ENCODE measurements around the gene C10orf95.
A peak's percentile ranks its signal among the peaks of the same experiment; 100 is the strongest.
"Not testable (repeated sequence)": the region's sequence is repeated elsewhere in the genome, so short reads cannot be mapped to it uniquely, and the experiment has no call there.

The C10orf95 gene, protein sequence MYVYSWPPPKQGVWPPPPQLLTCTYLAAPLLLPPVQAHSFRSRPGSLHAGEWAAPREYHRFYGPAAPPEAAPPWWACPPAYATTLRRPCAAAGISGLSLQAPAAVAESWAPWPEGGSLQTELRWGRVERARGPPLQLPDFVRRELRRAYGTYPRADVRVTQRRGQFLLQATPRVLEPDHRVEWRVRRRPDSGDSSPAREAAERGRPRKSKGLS

DNA sequence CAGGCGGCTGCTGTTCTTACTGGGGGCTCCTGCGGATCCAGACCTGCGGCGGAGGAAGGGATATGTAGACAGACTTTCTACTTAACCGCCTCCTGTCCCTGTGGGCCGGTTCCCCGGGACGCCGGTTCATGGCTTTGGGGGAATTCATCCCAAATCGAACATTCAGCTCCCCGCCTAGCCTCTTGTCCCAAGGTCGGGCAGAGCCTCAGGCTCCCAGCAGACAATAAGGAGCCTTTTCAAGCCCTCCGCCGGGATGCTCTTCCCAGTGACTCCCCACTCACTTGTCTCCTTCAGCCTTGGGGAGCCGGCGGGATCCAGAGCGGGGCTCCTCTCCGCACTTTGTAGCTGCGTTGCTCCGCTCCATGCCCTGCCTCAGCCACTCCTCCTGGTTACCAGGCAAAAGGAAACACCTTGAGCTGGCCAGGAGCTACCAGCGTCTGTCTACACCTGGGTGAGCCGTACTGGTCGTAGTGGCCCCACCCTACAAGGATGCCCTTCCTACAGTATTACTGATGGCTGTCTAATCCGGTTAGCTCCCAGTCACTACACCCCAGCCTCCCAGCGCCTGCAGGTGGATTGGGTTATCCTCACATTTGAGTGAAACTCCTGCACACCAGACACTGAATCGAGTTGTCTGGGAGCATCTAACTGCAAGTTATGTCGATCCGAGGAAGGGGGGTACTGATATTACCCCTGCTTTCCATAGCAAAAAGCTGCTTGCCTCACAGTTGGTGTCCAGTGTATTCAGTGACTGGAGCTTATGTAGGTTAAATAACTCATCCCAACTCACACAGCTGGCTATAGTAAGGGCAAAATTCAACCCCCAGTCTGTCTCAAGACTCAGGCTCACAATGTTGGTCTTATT lies at the start of gene C10orf95:
Gene C10orf95 (minus strand): TSS at position 439 of the 865 bp plus-strand sequence. CDS start 450 bp downstream, outside the sequence.
- DNase-seq: peak; percentile 45

DNA sequence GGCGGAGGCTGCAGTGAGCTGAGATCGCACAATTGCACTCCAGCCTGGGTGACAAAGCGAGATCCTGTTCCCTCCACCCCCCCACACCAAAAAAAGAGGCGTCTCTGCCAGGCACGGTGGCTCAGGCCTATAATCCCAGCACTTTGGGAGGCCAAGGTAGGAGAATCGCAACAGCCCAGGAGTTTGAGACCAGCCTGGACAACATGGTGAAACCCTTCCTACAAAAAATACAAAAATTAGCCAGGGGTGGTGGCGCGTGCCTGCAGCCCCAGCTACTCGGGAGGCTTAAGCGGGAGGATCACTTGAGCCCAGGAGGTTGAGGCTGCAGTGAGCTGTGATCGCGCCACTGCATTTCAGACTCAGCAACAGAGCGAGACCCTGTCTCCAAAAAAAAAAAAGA lies 49.3 kb upstream of the C10orf95 start:
- not testable (repeated sequence) for DNase-seq

DNA sequence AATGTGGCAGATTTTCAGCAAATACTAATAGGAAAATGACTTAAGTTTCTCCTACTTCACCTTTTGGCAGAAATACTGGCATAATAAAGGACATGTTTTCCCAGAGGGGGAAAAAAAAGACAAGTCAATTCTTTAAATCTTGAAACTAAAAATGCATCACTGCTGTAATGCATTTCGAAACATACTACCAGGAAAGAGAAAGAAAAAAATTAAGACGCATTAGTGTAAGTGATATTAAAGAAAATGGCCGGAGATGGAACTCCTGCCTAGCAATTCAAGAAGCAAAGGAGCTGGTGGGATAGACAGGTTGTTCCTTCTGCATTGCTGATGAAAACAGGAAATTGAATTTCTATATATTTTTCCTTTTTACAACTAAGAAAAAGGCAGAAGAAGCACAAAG lies 48.0 kb upstream of the C10orf95 start:
- no peak for DNase-seq

DNA sequence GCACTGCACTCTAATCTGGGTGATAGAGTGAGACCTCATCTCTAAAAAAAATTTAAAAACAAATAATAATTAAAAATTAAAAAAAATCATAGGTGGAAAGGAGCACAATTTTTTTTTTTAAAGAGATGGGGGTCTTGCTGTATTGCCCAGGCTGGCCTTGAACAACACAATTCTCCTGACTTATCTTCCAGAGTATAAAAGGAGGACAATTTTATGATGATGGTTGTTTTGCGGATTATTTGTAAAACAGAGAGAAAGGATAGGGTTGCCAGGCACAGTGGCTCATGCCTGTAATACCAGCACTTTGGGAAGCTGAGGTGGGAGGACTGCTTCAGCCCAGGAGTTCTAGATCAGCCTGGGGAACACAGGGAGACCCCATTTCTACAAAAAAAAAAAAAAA lies 46.2 kb upstream of the C10orf95 start:
- DNase-seq: no peak

DNA sequence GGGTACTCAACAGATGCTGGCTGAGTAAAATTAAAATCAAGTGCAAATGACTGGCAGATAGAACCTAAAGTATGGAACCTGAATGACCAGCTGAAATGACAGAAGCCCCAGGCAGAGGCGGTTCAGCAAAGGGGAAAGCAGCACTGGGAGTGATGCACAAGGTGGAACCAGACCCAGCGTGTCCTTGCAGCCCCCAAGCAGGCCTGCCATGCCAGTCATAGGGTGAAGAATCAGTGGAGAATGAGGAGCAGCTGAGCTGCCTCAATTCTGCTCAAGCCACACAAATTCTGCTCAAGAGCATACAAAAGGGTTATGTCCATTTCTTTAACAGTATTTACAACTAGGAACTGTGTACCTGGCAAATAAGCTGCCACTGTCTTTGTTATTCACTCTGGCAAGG lies 42.4 kb upstream of the C10orf95 start:
- no peak for DNase-seq

DNA sequence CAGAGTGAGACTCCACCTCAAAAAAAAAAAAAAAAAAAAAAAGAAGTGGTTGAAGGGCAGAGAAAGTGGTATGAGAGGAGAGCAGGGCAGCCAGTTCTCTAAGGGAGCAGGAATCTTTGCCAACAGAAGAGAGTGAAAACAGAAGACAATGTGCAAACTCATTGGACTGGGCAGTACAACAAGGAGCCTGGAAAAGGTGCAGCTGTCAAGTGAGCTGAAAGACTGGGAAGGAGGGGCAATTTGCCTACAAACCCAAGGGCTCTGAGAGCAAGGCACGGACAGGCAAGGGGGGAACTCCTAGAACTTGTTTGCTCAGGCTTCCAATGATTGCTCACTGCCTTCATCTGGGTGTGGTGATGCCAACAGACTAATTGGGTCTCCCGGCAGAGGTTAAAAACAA lies 41.6 kb upstream of the C10orf95 start:
- peak; percentile 71 for DNase-seq

DNA sequence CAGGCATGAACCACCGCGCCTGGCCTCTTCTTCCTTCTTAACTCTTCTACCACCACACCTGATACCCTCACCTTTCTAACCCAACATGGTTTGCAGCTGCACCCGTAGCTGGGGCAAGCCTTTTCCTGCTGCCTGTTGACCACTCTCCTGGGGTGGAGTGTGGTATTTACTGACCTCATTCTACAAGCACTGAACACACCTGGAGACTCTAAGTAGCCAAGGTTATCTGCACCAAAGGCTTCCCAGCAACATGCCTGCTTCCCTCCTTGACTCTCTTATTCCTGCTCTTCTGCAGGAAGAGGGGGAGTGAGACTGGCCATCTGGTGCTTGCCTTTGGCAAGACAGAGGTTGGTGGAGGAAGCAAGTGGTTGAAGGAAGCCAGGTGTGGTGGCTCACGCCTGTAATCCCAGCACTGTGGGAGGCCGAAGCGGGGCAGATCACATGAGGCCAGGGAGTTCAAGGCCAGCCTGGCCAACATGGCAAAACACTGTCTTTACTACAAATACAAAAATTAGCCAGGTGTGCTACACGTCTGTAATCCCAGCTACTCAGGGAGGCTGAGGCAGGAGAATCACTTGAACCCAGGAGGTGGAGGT lies 41.1 kb upstream of the C10orf95 start:
- DNase-seq: peak; percentile 68

DNA sequence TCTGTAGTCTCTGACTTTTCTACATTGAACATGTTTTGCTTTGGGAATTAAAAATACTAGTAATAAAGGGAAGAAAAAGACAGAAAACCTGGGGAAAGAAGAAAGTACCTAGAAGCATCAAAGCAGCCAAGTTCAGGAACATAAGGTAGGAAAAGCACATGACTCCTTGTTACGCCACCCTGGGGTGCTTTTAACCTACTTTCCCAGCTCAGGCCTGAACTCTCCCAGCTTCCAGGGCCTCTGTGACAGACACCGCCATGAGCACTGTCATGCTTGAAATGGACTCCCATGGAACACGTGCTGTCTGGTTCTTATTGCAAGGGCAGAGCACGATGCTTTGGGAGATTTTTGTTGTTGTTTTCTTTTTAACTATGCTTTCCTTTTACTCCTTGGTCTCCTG lies 39.8 kb upstream of the C10orf95 start:
- no peak for DNase-seq

DNA sequence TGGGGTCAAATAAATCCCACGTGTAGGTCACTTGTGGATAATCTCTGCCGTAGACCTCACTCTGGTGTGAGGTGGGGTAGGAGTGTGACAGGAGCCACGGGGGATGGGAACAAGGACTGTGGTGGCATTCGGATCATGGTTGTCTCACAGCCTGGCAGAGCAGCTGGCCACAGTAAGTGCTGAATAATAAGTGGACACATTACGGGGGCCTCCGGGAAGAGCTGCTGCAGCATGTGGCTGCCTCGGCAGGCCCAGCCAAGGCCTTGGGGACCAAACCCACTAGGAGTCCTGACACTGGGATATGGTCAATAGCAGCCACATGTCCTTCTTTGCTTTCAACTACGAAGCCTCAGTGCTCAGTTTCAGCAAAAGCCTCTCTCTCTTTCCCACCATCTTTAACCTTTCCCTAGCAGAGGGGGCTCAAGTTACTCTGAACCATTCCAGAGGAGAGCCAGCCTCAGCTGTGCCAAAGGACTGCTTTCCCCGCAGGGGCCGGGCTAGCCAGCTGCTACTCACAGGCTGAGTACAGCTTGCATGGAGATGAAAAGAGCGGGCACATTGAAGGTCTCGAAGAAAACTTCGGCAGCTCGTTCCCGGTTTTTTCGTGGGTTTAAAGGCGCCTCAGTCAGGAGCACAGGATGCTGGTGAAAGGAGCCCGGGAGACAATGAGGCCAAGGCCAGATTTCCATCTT lies 33.9 kb upstream of the C10orf95 start:
- DNase-seq: no peak

DNA sequence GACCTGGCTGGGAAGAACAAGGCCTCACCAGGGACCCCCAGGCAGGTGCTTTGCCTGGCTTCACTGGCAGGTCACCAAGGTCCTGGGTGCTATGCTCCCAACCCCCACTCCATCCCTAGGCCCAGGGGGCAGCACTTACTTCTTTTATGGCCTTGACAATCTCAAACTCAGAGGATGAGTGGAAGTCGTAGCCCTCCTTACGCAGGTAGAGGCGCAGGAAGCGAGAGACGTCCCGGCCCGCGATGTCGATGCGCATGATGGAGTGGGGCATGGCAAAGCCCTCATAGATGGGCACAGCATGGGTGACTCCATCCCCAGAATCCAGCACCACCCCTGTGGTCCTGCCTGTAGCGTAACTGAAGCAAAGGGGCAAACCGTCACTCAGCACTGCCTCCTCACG lies 32.7 kb upstream of the C10orf95 start:
- no peak for DNase-seq

DNA sequence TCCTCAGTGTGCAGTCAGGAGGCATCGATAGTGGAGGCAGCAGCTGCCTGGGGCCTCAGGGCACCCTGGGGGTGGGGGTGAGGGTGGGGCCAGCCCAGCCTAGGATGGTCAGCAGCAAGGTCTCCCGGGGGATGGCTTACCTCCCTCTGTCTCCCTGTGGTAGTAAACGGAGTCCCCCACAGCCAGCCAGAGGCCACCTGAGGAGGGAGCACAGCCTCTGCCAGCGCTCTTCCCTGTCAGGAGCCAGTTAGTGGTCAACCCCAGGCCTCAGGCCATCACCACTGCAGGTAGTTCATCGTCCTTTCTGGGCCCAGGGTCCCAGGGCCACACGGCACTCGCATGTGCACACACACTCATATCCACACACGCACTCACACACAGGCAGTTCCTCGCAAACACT lies 29.1 kb upstream of the C10orf95 start:
- DNase-seq: no peak

DNA sequence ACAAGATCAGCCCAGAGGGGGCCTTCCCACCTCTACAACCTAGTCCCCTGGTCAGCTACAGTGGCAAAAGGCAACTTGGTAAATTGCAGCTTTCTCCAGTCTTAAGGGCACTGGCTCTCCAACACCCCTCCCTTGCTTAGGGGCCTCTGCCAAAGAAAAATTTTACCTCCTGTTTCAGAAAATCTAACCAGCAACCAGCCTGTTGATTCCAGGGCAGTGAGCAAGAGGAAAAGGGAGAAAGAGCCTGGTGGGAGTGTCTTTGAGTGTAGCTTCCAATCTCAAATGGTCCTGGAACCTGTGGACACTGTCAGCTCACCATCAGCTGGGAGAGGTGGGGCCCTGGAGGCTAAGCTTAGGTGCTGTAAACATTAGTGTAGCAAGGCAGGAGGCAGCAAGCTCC lies 28.3 kb upstream of the C10orf95 start:
- DNase-seq: no peak

DNA sequence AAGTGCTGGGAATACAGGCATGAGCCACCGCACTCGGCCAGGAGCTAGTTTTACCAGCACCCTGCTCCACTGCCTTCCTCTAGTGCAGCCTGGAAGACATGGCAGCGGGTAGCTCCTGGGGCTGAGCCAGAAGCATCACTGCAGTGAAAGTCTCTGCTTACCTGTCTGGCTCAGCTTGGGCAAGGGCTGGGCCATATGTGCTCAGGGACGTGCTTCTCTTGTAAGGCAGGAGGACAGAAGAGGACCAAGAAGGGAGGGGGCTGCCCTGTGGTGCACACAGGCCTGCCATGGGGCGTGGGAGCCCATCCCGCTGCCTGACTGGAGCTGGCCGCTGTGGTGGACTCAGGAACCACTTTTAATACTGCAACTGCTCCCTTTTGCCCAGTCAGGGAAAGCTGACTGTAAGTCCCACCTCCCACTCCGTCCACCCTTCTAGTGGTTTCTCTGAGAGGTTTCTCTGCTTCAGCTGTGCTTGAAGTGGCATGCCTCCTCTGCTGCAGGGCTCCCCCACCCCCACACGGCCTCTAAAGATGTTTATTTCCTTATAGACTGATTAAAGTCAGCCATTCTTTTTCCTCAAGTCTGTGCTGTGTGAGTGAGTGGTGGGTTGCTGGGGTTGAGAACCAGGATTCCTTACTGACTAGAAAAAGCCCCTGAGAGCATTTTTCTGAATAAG lies 25.3 kb upstream of the C10orf95 start:
- DNase-seq: no peak

DNA sequence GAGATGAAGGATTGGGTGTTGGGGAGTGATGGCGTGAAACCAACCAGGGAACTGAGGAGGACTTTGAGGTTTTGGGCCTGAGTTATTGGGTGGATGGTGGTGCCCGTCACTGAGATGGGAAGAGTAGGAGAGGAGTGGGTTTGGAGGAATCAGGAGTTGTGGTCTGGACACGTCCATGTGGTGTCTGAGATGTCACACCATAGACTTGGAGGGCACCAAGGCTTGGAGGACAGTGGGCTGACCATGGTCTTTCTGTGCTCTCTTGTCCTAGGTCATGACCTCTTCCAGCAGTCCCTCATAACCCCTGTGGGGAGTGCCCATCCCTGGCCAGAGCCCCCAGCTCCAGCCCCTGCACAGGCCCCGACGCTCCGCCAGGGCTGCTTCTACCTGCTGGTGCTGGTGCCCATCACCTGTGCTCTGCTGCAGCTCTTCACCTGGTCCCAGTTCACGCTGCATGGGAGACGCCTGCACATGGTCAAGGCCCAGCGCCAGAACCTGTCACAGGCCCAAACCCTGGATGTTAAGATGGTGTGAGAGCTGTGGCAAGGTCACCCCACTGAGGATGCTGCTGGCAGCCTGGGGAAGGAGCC lies 24.2 kb upstream of the C10orf95 start:
- no peak for DNase-seq

DNA sequence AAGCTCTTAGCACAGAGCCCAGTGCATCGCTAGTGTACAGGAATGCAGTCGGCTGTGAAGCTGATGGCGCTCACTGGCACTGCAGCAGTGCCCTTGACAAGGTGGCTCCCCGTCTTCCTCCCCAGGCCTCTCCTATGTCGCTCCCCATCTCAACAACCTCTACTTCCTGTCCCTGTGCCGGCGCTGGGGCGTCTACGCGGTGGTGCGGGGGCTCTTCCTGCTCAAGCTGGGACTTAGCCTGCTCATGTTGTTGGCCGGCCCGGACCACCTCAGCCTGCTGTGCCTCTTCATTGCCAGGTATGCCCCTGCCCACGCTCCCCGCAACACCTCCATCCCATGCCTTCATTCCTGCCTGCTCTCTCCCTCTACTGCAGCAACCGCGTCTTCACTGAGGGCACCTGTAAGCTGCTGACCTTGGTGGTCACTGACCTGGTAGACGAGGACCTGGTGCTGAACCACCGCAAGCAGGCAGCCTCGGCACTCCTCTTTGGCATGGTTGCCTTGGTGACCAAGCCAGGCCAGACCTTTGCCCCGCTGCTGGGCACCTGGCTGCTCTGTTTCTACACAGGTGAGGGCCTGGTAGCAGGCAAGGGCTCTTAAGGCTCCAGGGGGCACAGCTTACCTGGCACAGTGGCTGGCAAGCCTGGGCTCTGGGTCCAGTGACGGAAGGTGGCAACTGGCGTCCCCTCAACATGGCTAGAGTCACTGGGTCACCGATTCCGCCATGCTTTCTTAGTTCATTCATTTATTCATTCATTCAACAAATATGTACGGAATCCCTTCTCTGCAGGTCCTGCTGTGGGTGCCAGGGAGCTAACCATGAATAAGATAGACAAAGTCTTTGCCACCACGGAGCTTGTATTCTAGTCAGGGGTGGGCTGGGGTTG lies 22.3 kb upstream of the C10orf95 start:
- DNase-seq: no peak

DNA sequence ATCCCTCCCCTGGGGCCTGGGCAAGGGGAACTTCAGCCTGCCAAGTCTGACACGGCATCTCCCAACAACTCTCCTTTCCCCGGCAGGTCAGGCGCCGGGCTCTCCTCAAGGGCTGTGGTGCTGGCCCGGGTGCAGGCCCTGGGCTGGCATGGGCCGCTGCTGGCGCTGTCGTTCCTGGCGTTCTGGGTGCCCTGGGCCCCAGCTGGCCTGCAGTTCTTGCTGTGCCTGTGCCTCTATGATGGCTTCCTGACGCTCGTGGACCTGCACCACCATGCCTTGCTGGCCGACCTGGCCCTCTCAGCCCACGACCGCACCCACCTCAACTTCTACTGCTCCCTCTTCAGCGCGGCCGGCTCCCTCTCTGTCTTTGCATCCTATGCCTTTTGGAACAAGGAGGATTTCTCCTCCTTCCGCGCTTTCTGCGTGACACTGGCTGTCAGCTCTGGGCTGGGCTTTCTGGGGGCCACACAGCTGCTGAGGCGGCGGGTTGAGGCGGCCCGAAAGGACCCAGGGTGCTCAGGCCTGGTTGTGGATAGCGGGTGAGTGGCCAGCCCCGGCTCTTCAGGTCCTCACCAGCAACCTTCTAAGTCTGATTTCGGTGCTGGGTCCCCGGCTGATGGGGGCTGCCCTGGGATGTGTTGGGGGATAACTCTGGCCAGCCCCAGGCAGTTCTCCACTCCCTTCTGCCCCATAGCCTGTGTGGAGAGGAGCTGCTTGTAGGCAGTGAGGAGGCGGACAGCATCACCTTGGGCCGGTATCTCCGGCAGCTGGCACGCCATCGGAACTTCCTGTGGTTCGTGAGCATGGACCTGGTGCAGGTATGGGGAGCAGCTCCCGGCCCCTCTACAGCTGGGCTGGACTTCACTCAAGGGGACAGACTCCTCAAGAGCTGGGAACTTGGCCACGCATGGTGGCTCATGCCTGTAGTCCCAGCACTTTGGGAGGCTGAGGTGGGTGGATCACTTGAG lies 19.5 kb upstream of the C10orf95 start:
- DNase-seq: no peak

DNA sequence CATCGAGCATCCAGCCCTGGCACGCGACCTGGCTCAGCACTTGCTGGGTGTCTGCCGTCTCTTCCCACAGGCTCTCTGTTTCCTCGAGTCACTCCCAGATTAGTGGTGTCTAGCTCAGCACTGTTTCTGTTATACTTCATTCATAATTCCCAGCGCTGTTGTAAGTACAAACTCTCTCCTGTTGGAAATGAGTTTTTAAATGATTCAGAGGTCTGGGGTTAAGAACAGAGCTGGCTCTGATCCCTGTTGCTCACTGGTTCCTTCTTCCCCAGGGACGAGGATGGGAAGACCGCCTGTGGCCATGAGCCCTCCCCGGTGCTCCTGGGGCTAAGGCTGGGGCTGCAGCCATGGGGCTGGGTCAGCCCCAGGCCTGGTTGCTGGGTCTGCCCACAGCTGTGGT lies 17.3 kb upstream of the C10orf95 start:
- DNase-seq: no peak

DNA sequence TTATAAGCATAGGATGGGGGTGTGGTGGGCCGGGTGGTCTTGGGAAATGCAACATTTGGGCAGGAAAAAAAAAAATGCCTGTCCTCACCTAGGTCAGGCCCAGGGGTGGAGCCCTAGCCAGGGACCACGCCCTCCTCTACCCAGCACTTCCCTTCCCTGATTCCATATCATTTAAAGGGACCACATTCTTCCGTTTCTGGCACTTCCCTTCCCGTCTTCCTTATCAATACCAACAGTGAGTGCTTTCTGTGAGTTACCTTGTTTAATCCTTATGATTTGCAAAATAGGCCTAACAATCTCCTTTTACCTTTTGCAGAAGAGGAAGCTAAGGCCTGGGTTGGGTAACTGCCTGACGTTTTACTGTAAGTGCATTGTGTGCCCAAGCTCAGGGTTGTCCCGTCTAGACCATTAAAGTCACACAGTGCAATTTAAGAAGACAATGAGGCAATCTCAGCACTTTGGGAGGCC lies 16.7 kb upstream of the C10orf95 start:
- DNase-seq: no peak

DNA sequence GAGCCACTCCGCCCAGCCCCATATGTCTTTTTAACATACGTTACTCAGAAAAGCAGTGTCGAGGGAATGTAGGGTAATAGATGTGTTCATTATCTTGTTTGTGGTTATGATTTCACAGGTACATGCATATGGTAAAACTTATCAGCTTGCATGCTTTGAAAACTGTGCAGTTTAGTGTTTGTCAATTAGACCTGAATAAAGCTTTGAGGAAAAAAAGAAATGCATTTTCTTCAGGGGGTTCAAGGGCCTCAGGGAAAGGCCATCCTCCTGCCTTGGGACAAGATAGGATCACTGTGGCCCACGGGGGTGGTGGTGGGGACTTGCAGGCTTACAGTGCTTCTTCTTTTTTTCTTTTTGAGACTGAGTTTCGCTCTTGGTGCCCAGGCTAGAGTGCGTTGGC lies 16.0 kb upstream of the C10orf95 start:
- DNase-seq: no peak

DNA sequence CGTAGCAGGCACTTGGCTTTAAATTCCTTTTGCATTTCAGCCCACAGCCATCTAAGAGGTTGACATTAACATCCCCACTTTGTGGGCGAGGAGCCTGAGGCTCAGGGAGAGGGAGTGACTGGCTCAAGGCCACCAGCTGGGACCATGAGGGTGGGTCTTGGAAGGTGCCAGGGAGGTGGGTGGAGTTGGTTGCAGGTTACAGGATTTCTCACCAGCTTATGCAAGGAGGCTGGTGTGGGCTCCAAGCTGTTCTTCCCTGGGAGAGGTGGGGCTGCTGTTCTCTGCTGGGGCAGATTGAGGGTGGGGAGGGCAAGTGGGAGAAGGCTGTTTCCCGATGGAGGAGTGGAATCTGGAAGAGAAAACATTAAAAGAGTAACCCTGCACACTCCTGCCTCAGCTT lies 14.1 kb upstream of the C10orf95 start:
- DNase-seq: no peak

All from NCI-H69 (cell line).